OCI-LY1 (cell line): ENCODE measurements around the gene BRD3.

Experiments
- H2AFZ ChIP-seq: fragments of 200-600 bp; sonication (generic), shearing (Covaris generic); 2 replicates; pipeline ENCODE4 v1.6.0; 2014; ENCODE audit warnings: antibody characterized with exemption, mild to moderate bottlenecking, low read length
- H3F3A ChIP-seq: fragments of 200-600 bp; sonication (generic), shearing (Covaris generic); 2 replicates; pipeline ENCODE4 v1.6.0; 2014; ENCODE audit warnings: mild to moderate bottlenecking, antibody characterized with exemption, low read length, moderate library complexity; ENCODE audit not compliant: insufficient read depth
- H3K27ac ChIP-seq: fragments of 200-600 bp; sonication (generic); 2 replicates; pipeline ENCODE4 v1.5.1; 2014; ENCODE audit warnings: low read length, mixed run types, mild to moderate bottlenecking, low read depth; ENCODE audit not compliant: poor library complexity, severe bottlenecking
- H3K27me3 ChIP-seq: fragments of 200-600 bp; sonication (generic); 2 replicates; pipeline ENCODE4 v1.6.0; 2014; ENCODE audit warnings: antibody characterized with exemption, mild to moderate bottlenecking, low read length, moderate library complexity; ENCODE audit not compliant: insufficient read depth
- H3K36me3 ChIP-seq: fragments of 200-600 bp; sonication (generic); 2 replicates; pipeline ENCODE4 v1.6.1; 2014; ENCODE audit warnings: mild to moderate bottlenecking, antibody characterized with exemption, low read length, moderate library complexity, mixed read lengths; ENCODE audit not compliant: insufficient read depth
- H3K4me1 ChIP-seq: fragments of 200-600 bp; sonication (generic); 2 replicates; pipeline ENCODE4 v1.5.1; 2014; ENCODE audit warnings: mild to moderate bottlenecking, low read length, moderate library complexity; ENCODE audit not compliant: insufficient read depth, severe bottlenecking
- H3K4me2 ChIP-seq: fragments of 200-600 bp; sonication (generic), shearing (Covaris generic); 2 replicates; pipeline ENCODE4 v1.6.1; 2014; ENCODE audit warnings: low read length
- H3K4me3 ChIP-seq: fragments of 200-600 bp; sonication (generic); 2 replicates; pipeline ENCODE4 v1.5.1; 2014; ENCODE audit warnings: low read length, low read depth, mild to moderate bottlenecking, mixed read lengths; ENCODE audit not compliant: poor library complexity, severe bottlenecking
- H3K79me2 ChIP-seq: fragments of 200-600 bp; shearing (Covaris generic); 2 replicates; pipeline ENCODE4 v1.6.1; 2016; ENCODE audit warnings: mixed run types, low read length, mixed read lengths; ENCODE audit not compliant: insufficient read depth
- H3K9ac ChIP-seq: fragments of 200-600 bp; sonication (generic), shearing (Covaris generic); 2 replicates; pipeline ENCODE4 v1.6.1; 2014; ENCODE audit warnings: mild to moderate bottlenecking, low read length, mixed read lengths
- H3K9me2 ChIP-seq: fragments of 200-600 bp; sonication (generic), shearing (Covaris generic); 2 replicates; pipeline ENCODE4 v1.6.1; 2014; ENCODE audit warnings: low read depth, mild to moderate bottlenecking, low read length, mixed read lengths
- H3K9me3 ChIP-seq: fragments of 200-600 bp; shearing (Covaris generic); 2 replicates; pipeline ENCODE4 v1.6.1; 2014; ENCODE audit warnings: low read length, mixed read lengths
- H4K20me1 ChIP-seq: fragments of 200-600 bp; sonication (generic), shearing (Covaris generic); 2 replicates; pipeline ENCODE4 v1.6.0; 2016; ENCODE audit warnings: mild to moderate bottlenecking, low read length; ENCODE audit not compliant: insufficient read depth
- EZH2 ChIP-seq: fragments of 200-600 bp; sonication (generic), shearing (Covaris generic); IDR thresholded peaks from 2 replicates; pipeline ENCODE4 v1.8.0; 2017; ENCODE audit warnings: borderline replicate concordance, mixed run types, mild to moderate bottlenecking, antibody characterized with exemption, low read length, moderate library complexity, mixed read lengths
- TF ChIP-seq, protein P1 (sequence below): fragments of 200-600 bp; sonication (generic), shearing (Covaris generic); IDR thresholded peaks from 2 replicates; pipeline ENCODE4 v1.5.1; 2017; ENCODE audit warnings: mild to moderate bottlenecking, antibody characterized with exemption, low read length, moderate library complexity, mixed read lengths

BRD3 gene

DNA sequence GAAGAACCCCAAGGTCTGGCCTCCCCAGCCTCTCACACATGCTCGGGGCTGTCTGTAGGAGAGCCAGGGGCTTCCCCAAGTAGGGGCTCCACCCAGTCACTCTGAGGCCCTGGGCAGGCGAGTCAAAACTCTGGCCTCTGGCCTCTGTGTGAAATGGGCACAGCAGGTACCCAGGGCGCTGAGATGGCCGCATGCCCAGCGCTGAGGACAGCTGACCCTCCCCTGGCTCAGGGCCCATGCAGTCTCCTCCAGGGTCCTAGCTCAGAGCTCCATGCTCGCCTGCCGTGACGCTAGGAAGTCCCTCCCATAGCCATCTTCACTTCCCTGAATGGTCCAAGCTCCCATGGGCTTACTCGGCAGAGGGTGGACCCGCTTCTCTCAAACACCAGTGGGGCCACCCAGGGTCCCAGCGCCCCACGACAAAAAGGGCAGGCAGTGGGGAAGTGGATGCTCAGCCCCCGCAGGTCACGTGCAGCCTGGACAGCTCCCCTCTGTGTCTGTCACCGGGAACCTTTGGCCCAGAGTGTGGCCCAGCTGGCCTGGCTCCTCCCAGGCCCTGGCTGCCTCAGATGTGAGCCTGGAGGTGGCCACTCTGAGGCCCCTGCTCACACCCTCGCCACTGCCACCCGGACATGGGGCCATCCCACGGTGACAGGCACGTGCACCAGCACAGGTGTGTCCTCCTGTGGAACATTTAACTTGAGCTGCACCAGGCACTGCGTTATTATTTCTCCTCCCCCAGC is 63.5 kb downstream of the BRD3 start:
- no peak overlapping the region for H3K4me2 ChIP-seq
- H3K27ac ChIP-seq: no peak overlapping the region
- no peaks in the 10 kb centered on the region for H3K9me3 ChIP-seq
- H3K9me2 ChIP-seq: no peaks in the 10 kb centered on the region
- H3K4me1 ChIP-seq: no peaks in the 10 kb centered on the region
- no peaks in the 10 kb centered on the region for H3F3A ChIP-seq
- H4K20me1 ChIP-seq: no peaks in the 10 kb centered on the region
- TF ChIP-seq, protein P1, sequence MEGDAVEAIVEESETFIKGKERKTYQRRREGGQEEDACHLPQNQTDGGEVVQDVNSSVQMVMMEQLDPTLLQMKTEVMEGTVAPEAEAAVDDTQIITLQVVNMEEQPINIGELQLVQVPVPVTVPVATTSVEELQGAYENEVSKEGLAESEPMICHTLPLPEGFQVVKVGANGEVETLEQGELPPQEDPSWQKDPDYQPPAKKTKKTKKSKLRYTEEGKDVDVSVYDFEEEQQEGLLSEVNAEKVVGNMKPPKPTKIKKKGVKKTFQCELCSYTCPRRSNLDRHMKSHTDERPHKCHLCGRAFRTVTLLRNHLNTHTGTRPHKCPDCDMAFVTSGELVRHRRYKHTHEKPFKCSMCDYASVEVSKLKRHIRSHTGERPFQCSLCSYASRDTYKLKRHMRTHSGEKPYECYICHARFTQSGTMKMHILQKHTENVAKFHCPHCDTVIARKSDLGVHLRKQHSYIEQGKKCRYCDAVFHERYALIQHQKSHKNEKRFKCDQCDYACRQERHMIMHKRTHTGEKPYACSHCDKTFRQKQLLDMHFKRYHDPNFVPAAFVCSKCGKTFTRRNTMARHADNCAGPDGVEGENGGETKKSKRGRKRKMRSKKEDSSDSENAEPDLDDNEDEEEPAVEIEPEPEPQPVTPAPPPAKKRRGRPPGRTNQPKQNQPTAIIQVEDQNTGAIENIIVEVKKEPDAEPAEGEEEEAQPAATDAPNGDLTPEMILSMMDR: no peak
- TF ChIP-seq EZH2: no peak
- no peak overlapping the region for H3K9ac ChIP-seq
- H3K27me3 ChIP-seq: 0 out of 2 replicates have a peak, but pooled peaks cover 10% of the 10 kb centered on the region
- no peaks in the 10 kb centered on the region for H3K79me2 ChIP-seq
- no peak overlapping the region for H2AFZ ChIP-seq
- no peak overlapping the region for H3K4me3 ChIP-seq
- no peaks in the 10 kb centered on the region for H3K36me3 ChIP-seq

DNA sequence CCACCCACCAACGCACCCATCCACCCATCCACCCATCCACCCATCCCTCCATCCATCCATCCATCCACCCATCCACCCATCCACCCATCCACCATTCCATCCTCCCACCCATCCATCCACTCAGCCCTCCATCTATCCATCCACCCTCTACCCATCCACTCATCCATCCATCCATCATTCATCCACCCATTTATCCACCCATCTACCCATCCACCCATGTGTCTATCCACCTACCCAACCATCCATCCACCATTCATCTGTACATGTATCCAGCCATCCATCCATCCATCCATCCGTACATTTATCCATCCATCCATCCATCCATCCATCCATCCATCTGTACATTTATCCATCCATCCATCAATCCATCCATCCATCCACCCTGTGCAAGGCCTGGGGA is 64.6 kb downstream of the BRD3 start:
- H3K9ac ChIP-seq: no peak overlapping the region
- H3K27me3 ChIP-seq: 0 out of 2 replicates have a peak, but pooled peaks cover 3% of the 10 kb centered on the region
- H4K20me1 ChIP-seq: no peaks in the 10 kb centered on the region
- no peak overlapping the region for H3K27ac ChIP-seq
- no peak overlapping the region for H3K4me3 ChIP-seq
- H3K4me2 ChIP-seq: no peak overlapping the region
- H3K36me3 ChIP-seq: no peaks in the 10 kb centered on the region
- no peaks in the 10 kb centered on the region for H3K4me1 ChIP-seq
- TF ChIP-seq EZH2: no peak
- TF ChIP-seq, protein P1: no peak
- no peaks in the 10 kb centered on the region for H3K9me3 ChIP-seq
- no peak overlapping the region for H2AFZ ChIP-seq
- no peaks in the 10 kb centered on the region for H3F3A ChIP-seq
- H3K79me2 ChIP-seq: no peaks in the 10 kb centered on the region
- no peaks in the 10 kb centered on the region for H3K9me2 ChIP-seq

DNA sequence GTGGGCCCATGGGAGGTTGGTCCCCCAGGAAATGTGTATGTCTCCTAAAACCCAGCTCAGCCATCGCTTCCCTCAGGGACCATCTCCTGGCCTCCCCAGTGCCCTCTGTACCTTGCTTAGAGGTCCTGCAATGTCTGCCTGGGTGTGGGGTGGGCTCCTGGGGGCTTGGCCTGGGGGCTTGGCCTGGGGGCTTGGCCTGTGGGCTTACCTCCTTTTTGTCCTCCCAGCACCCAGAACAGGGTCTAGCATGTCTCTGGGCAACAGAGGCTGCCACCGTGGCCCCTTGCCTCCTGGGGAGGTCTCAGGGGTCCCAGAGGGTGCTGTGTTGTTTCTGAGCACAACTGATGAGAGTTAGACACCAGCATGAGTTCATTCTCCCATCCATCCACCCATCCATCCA is 65.0 kb downstream of the BRD3 start:
- 0 out of 2 replicates have a peak, but pooled peaks cover 3% of the 10 kb centered on the region for H3K27me3 ChIP-seq
- no peaks in the 10 kb centered on the region for H4K20me1 ChIP-seq
- no peaks in the 10 kb centered on the region for H3K4me1 ChIP-seq
- H3K4me3 ChIP-seq: no peak overlapping the region
- H3K9me2 ChIP-seq: no peaks in the 10 kb centered on the region
- TF ChIP-seq EZH2: no peak
- TF ChIP-seq, protein P1: no peak
- no peak overlapping the region for H3K27ac ChIP-seq
- H3K9ac ChIP-seq: no peak overlapping the region
- no peak overlapping the region for H2AFZ ChIP-seq
- no peaks in the 10 kb centered on the region for H3K79me2 ChIP-seq
- no peaks in the 10 kb centered on the region for H3K36me3 ChIP-seq
- no peak overlapping the region for H3K4me2 ChIP-seq
- H3F3A ChIP-seq: no peaks in the 10 kb centered on the region
- no peaks in the 10 kb centered on the region for H3K9me3 ChIP-seq
